BLaER1 treated with 17β-estradiol and CSF1 and Interleukin-3, amounts not matched to agents 10 nM and 100 nM (cell line): ENCODE results near the gene ISCA2.

Experiments
- H3K27ac ChIP-seq, 11 experiments: shearing (Covaris generic); formaldehyde crosslinking; 2 replicates each; pipeline ENCODE4 v1.8.1; 2022
- H3K27me3 ChIP-seq, 11 experiments: shearing (Covaris generic); formaldehyde crosslinking; 2 replicates each; pipeline ENCODE4 v1.8.1; 2022
- H3K36me3 ChIP-seq, 11 experiments: shearing (Covaris generic); formaldehyde crosslinking; 2 replicates each; pipeline ENCODE4 v1.8.1; 2022
- H3K4me1 ChIP-seq, 10 experiments: shearing (Covaris generic); formaldehyde crosslinking; 2 replicates each; pipeline ENCODE4 v1.8.1; 2022
- H3K4me2 ChIP-seq, 11 experiments: shearing (Covaris generic); formaldehyde crosslinking; 2 replicates each; pipeline ENCODE4 v1.8.1; 2022
- H3K4me3 ChIP-seq, 10 experiments: shearing (Covaris generic); formaldehyde crosslinking; 2 replicates each; pipeline ENCODE4 v1.8.1; 2022
- H3K9ac ChIP-seq, 11 experiments: shearing (Covaris generic); formaldehyde crosslinking; 2 replicates each; pipeline ENCODE4 v1.8.1; 2022
- H3K9me3 ChIP-seq, 11 experiments: shearing (Covaris generic); formaldehyde crosslinking; replicated peaks in 1 of 11; 2 replicates each; pipeline ENCODE4 v1.8.1; 2022
- H4K20me1 ChIP-seq, 11 experiments: shearing (Covaris generic); formaldehyde crosslinking; 2 replicates each; pipeline ENCODE4 v1.8.1; 2022
- Cebpa-rat ChIP-seq, 11 experiments: shearing (Covaris generic); IDR thresholded peaks; 2 replicates each; pipeline ENCODE4 v1.8.1; 2022

Gene ISCA2

GRCh38 chr14:74463697-74464096, 29.9 kb upstream of the ISCA2 start:
- no peaks in the 10 kb centered on the region for H3K27me3 ChIP-seq
- no peak overlapping the region for H3K9ac ChIP-seq
- peaks cover 0 to 17% (median 0%) of the 10 kb centered on the region in 11 experiments; a peak in 3 of 22 replicates for H3K36me3 ChIP-seq
- H3K27ac ChIP-seq: no peak overlapping the region
- H3K9me3 ChIP-seq: no peaks in the 10 kb centered on the region
- TF ChIP-seq Cebpa-rat (IDR thresholded peaks at IDR 0.05): no peak
- H4K20me1 ChIP-seq: peaks cover 0 to 34% (median 0%) of the 10 kb centered on the region in 11 experiments; a peak in 4 of 22 replicates
- H3K4me3 ChIP-seq: no peak overlapping the region
- no peak overlapping the region for H3K4me2 ChIP-seq
- peaks cover 0 to 18% (median 13%) of the 10 kb centered on the region in 10 experiments; a peak in 12 of 20 replicates for H3K4me1 ChIP-seq

- peaks cover 0 to 10% (median 5%) of the 10 kb centered on the region in 10 experiments; a peak in 11 of 20 replicates for H3K4me1 ChIP-seq
- no peak for TF ChIP-seq Cebpa-rat (IDR thresholded peaks at IDR 0.05)
Observed at GRCh38 chr14:74464785-74465184, 28.8 kb upstream of the ISCA2 start.

GRCh38 chr14:74465335-74465734, 28.2 kb upstream of the ISCA2 start:
- Histone ChIP-seq H3K4me1 (peaks cover 0 to 6% (median under 1%) of the 10 kb centered on the region in 10 experiments; a peak in 3 of 20 replicates), H4K20me1 (peaks cover 0 to 47% (median 0%) of the 10 kb centered on the region in 11 experiments; a peak in 5 of 22 replicates), H3K9ac (no peak overlapping the region), H3K27me3 (no peaks in the 10 kb centered on the region), H3K36me3 (peaks cover 0 to 30% (median 0%) of the 10 kb centered on the region in 11 experiments; a peak in 4 of 22 replicates), H3K9me3 (no peaks in the 10 kb centered on the region), H3K4me3 (no peak overlapping the region), H3K4me2 (no peak overlapping the region), H3K27ac (no peak overlapping the region)
- TF ChIP-seq Cebpa-rat (IDR thresholded peaks at IDR 0.05): no peak

More at GRCh38 chr14:74464785-74465184, 28.8 kb upstream of the ISCA2 start:
- no peaks in the 10 kb centered on the region for H3K9me3 ChIP-seq
- H3K27ac ChIP-seq: no peak overlapping the region
- no peak overlapping the region for H3K9ac ChIP-seq
- no peak overlapping the region for H3K4me3 ChIP-seq
- no peak overlapping the region for H3K4me2 ChIP-seq
- H3K36me3 ChIP-seq: peaks cover 0 to 25% (median 0%) of the 10 kb centered on the region in 11 experiments; a peak in 4 of 22 replicates
- H4K20me1 ChIP-seq: peaks cover 0 to 41% (median 0%) of the 10 kb centered on the region in 11 experiments; a peak in 4 of 22 replicates
- H3K27me3 ChIP-seq: no peaks in the 10 kb centered on the region

- H3K27me3 ChIP-seq: no peaks in the 10 kb centered on the region
Observed at GRCh38 chr14:74468513-74468912, 25.1 kb upstream of the ISCA2 start.

GRCh38 chr14:74469548-74470518, 23.7 kb upstream of the ISCA2 start:
- H3K9me3 ChIP-seq: peaks cover 0 to 5% (median 0%) of the 10 kb centered on the region in 11 experiments; a peak in 1 of 22 replicates
- H3K4me3 ChIP-seq: no peak overlapping the region
- peaks cover 0 to 15% (median 5%) of the 10 kb centered on the region in 10 experiments; a peak in 9 of 20 replicates for H3K4me1 ChIP-seq
- H3K4me2 ChIP-seq: no peak overlapping the region
- peaks cover 0 to 75% (median 13%) of the 10 kb centered on the region in 11 experiments; a peak in 15 of 22 replicates for H3K36me3 ChIP-seq
- TF ChIP-seq Cebpa-rat (IDR thresholded peaks at IDR 0.05): no peak
- H4K20me1 ChIP-seq: peaks cover 0 to 87% (median 0%) of the 10 kb centered on the region in 11 experiments; a peak in 5 of 22 replicates
- H3K27me3 ChIP-seq: no peaks in the 10 kb centered on the region
- H3K9ac ChIP-seq: no peak overlapping the region
- H3K27ac ChIP-seq: no peak overlapping the region

More at GRCh38 chr14:74468513-74468912, 25.1 kb upstream of the ISCA2 start:
- no peak overlapping the region for H3K4me3 ChIP-seq
- peaks cover 0 to 62% (median 3%) of the 10 kb centered on the region in 11 experiments; a peak in 12 of 22 replicates for H3K36me3 ChIP-seq
- peaks cover 0 to 12% (median 5%) of the 10 kb centered on the region in 10 experiments; a peak in 9 of 20 replicates for H3K4me1 ChIP-seq
- H4K20me1 ChIP-seq: peaks cover 0 to 74% (median 0%) of the 10 kb centered on the region in 11 experiments; a peak in 5 of 22 replicates
- no peak overlapping the region for H3K9ac ChIP-seq
- H3K9me3 ChIP-seq: peaks cover 0 to 5% (median 0%) of the 10 kb centered on the region in 11 experiments; a peak in 1 of 22 replicates
- no peak overlapping the region for H3K4me2 ChIP-seq
- H3K27ac ChIP-seq: no peak overlapping the region
- no peak for TF ChIP-seq Cebpa-rat (IDR thresholded peaks at IDR 0.05)

- Histone ChIP-seq H3K9me3 (peaks cover 0 to 5% (median 0%) of the 10 kb centered on the region in 11 experiments; a peak in 1 of 22 replicates), H3K27me3 (no peaks in the 10 kb centered on the region), H4K20me1 (peaks cover 0 to 98% (median 0%) of the 10 kb centered on the region in 11 experiments; a peak in 6 of 22 replicates), H3K9ac (no peak overlapping the region), H3K36me3 (peaks cover 5 to 96% (median 21%) of the 10 kb centered on the region in 11 experiments; a peak in 16 of 22 replicates), H3K4me3 (no peak overlapping the region), H3K4me2 (peak overlapping the region in 2 of 11 experiments; percentile 4 to 38; a peak in 2 of 22 replicates), H3K4me1 (peaks cover 0 to 23% (median 6%) of the 10 kb centered on the region in 10 experiments; a peak in 10 of 20 replicates), H3K27ac (no peak overlapping the region)
- no peak for TF ChIP-seq Cebpa-rat (IDR thresholded peaks at IDR 0.05)
Observed at GRCh38 chr14:74472601-74473000, 21.0 kb upstream of the ISCA2 start.

- Histone ChIP-seq H3K9me3 (peaks cover 0 to 5% (median 0%) of the 10 kb centered on the region in 11 experiments; a peak in 1 of 22 replicates), H3K9ac (no peak overlapping the region), H3K4me1 (peaks cover 0 to 23% (median 6%) of the 10 kb centered on the region in 10 experiments; a peak in 10 of 20 replicates), H3K27ac (no peak overlapping the region), H4K20me1 (peaks cover 0 to 100% (median 0%) of the 10 kb centered on the region in 11 experiments; a peak in 6 of 22 replicates), H3K4me3 (no peak overlapping the region), H3K27me3 (no peaks in the 10 kb centered on the region), H3K4me2 (no peak overlapping the region), H3K36me3 (peaks cover 9 to 100% (median 29%) of the 10 kb centered on the region in 11 experiments; a peak in 19 of 22 replicates)
- TF ChIP-seq Cebpa-rat (IDR thresholded peaks at IDR 0.05): no peak
Observed at GRCh38 chr14:74474376-74474775, 19.2 kb upstream of the ISCA2 start.

GRCh38 chr14:74475678-74476077, 17.9 kb upstream of the ISCA2 start:
- Histone ChIP-seq H3K36me3 (peaks cover 22 to 100% (median 41%) of the 10 kb centered on the region in 11 experiments), H3K4me3 (no peak overlapping the region), H3K27me3 (no peaks in the 10 kb centered on the region), H3K4me1 (peaks cover 0 to 23% (median 6%) of the 10 kb centered on the region in 10 experiments; a peak in 10 of 20 replicates), H3K4me2 (no peak overlapping the region), H4K20me1 (peaks cover 0 to 100% (median 0%) of the 10 kb centered on the region in 11 experiments; a peak in 6 of 22 replicates), H3K27ac (no peak overlapping the region), H3K9me3 (peaks cover 0 to 5% (median 0%) of the 10 kb centered on the region in 11 experiments; a peak in 1 of 22 replicates), H3K9ac (no peak overlapping the region)
- no peak for TF ChIP-seq Cebpa-rat (IDR thresholded peaks at IDR 0.05)
